Stimulated activated CD8-positive, alpha-beta memory T cell treated with anti-CD3 and anti-CD28 coated beads, Interleukin-7, amount 100 ng/mL, for 1 hour (primary cell): ENCODE results near the gene MRPL48.

Source experiments
- DNase-seq, 2 donors: peaks; one replicate each; pipeline ENCODE4 v3.0.0-alpha.2; 2020; ENCODE audit warnings: low read depth in 2 of 2

The MRPL48 gene

GRCh38 chr11:73889019-73889418, 101.3 kb downstream of the MRPL48 start:
- DNase-seq: no peak

DNA sequence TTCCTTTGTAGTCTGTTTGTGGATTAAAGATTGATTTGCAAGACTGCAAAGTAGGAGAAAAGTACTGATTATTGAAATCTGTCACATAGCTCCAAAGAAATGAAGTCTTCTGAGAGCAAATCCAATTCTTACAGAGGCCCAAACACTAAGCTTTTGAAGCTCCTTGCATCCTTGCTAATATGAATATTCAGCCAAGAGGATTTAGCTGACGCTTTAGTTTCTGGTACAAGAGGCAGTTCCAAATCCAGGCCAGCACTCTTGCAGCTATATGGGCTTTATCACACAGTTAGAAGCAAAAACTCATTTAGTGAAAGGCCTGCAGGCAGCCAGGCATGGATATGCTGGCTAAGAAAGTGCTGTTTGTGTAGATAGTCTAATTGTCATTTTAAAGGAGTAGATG, 101.9 kb downstream of the MRPL48 start:
- DNase-seq: no peak

- no peak for DNase-seq
Measured at GRCh38 chr11:73893041-73893440, 105.4 kb downstream of the MRPL48 start.

- DNase-seq: no peak
Measured at GRCh38 chr11:73894725-73895335, 107.2 kb downstream of the MRPL48 start.

- no peak for DNase-seq
Measured at GRCh38 chr11:73902303-73902702, 114.6 kb downstream of the MRPL48 start.

- peak in 1 of 2 donors; percentile 0 for DNase-seq
Measured at GRCh38 chr11:73907191-73907590, 119.5 kb downstream of the MRPL48 start.

GRCh38 chr11:73912026-73912425, 124.4 kb downstream of the MRPL48 start:
- DNase-seq: no peak

DNA sequence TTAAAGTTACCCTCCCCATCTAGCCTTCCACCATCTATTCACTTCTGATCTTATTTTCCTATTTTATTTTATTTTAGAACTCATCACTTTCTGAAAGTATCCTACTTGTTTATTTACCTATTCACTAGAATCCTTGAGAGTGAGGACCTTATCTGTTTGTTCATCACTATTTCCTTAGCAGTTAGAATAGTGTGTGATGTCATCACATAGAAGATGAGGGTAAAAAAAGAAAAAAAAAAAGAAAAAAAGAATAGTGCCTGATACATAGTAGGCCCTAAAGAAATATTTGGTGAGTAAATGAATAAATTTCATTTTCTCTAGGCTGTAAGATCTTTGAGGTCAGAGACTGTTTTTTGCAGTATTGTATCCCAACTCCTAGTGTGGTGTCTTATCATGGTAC, 125.8 kb downstream of the MRPL48 start:
- no peak for DNase-seq

GRCh38 chr11:73914284-73914683, 126.6 kb downstream of the MRPL48 start:
- no peak for DNase-seq
